ENCODE data around the gene GPC3.

DNA sequence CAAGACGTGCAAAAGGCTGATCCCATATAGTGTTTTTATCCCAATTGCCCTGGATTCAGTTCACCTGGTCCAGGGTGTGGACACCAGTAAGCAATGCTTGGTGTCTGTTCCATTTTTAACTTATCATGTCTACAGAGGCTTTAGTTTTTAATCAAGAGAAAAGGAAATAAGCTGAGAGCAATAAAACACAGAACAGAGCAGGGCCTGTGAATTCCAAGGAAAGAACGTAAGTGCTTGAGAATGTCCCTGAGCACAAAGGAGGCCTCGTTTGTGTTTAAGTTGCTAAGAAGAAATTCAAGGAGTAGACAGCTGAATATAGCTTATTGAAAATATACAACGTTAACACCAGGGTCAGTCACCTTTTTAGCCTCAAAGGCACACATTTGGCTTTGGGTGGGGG, 191.3 kb downstream of the GPC3 start:
- TF ChIP-seq TAF1 (IDR thresholded peaks at IDR 0.05; ENCODE audit: low read depth) (no peak), USF1 (IDR thresholded peaks at IDR 0.05) (no peak), RAD21 (IDR thresholded peaks at IDR 0.05; ENCODE audit: low read depth) (no peak), FOXM1 (IDR thresholded peaks at IDR 0.05; ENCODE audit: borderline replicate concordance, low read depth) (no peak), CEBPB (IDR thresholded peaks at IDR 0.05) (no peak), TCF12 (IDR thresholded peaks at IDR 0.05; ENCODE audit: low read depth) (no peak), EP300 (IDR thresholded peaks at IDR 0.05; ENCODE audit: borderline replicate concordance) (no peak), REST (IDR thresholded peaks at IDR 0.05; ENCODE audit: low read depth) (no peak), MAX (IDR thresholded peaks at IDR 0.05) (no peak)

Data from Ishikawa (cell line).